ENCODE measurements around the gene GPX1. TPM values are rescaled to one million over a fixed set of nuclear protein-coding genes. Genes with fewer than 3 reads are reported as not detected.
"Not testable (repeated sequence)": the region's sequence is repeated elsewhere in the genome, so short reads cannot be mapped to it uniquely, and the experiment has no call there.

GPX1 gene
- 89.0 and 127 TPM in 2 replicates for total RNA-seq (2014; rRNA removed; shearing (Covaris generic); ENCODE audit: low replicate concordance)

GRCh38 chr3:49358217-49358883 lies at the start of gene GPX1:
Gene GPX1, minus strand, starts transcription at chr3:49358353. Its CDS starts 75 bp downstream, at chr3:49358278.
- peak within 1 kb of the TSS; percentile 67 for H3K4me2 ChIP-seq (ENCODE audit: low read depth, low read length, poor library complexity, severe bottlenecking)
- H3K9ac ChIP-seq (ENCODE audit: low read length), result peak within 1 kb of the TSS; percentile 76
- H3K36me3 ChIP-seq (ENCODE audit: insufficient read depth, low read length), result peaks cover 17% of the 10 kb centered on the region
- H3K4me3 ChIP-seq (ENCODE audit: low read length), result peak within 1 kb of the TSS; percentile 70
- no peaks in the 10 kb centered on the region for H3K9me2 ChIP-seq (replicated peaks; ENCODE audit: insufficient read depth, low read length)
- H3K4me1 ChIP-seq (ENCODE audit: low read length), result peaks cover 24% of the 10 kb centered on the region
- peaks cover 15% of the 10 kb centered on the region for H3K79me2 ChIP-seq (ENCODE audit: low read length)
- no peaks in the 10 kb centered on the region for H3K27me3 ChIP-seq (ENCODE audit: low read length)
- DNase-seq, result peak; percentile 96
- H3K27ac ChIP-seq (ENCODE audit: low read length), result peak within 1 kb of the TSS; percentile 67
- no peaks in the 10 kb centered on the region for H3K9me3 ChIP-seq (ENCODE audit: low read length)
- no peak within 1 kb of the TSS; the same call in 1 of the 2 replicates for H2AFZ ChIP-seq (ENCODE audit: low read length)
- H4K20me1 ChIP-seq (ENCODE audit: insufficient read depth, low read depth, low read length), result no peaks in the 10 kb centered on the region

- Histone ChIP-seq H3K79me2 (ENCODE audit: low read length) (peaks cover 98% of the 10 kb centered on the region), H4K20me1 (ENCODE audit: insufficient read depth, low read depth, low read length) (peaks cover 58% of the 10 kb centered on the region), H3K4me2 (ENCODE audit: low read depth, low read length, poor library complexity, severe bottlenecking) (no peak overlapping the region), H3K27me3 (ENCODE audit: low read length) (no peaks in the 10 kb centered on the region), H3K27ac (ENCODE audit: low read length) (no peak overlapping the region), H3K36me3 (ENCODE audit: insufficient read depth, low read length) (peaks cover 20% of the 10 kb centered on the region), H3K9me2 (replicated peaks; ENCODE audit: insufficient read depth, low read length) (no peaks in the 10 kb centered on the region), H3K4me1 (ENCODE audit: low read length) (peaks cover 14% of the 10 kb centered on the region), H3K4me3 (ENCODE audit: low read length) (no peak overlapping the region), H3K9ac (ENCODE audit: low read length) (no peak overlapping the region), H2AFZ (ENCODE audit: low read length) (no peak overlapping the region), H3K9me3 (ENCODE audit: low read length) (no peaks in the 10 kb centered on the region)
- DNase-seq, result no peak
Observed at GRCh38 chr3:49406571-49407565, 48.7 kb upstream of the GPX1 start.

- peaks cover 63% of the 10 kb centered on the region for H4K20me1 ChIP-seq (ENCODE audit: insufficient read depth, low read depth, low read length)
- H3K4me1 ChIP-seq (ENCODE audit: low read length), result peaks cover 19% of the 10 kb centered on the region
Observed at GRCh38 chr3:49405570-49405969, 47.4 kb upstream of the GPX1 start.

GRCh38 chr3:49403891-49404290 lies 45.7 kb upstream of the GPX1 start:
- Histone ChIP-seq H3K79me2 (ENCODE audit: low read length) (peaks cover 98% of the 10 kb centered on the region), H3K27me3 (ENCODE audit: low read length) (no peaks in the 10 kb centered on the region), H3K4me2 (ENCODE audit: low read depth, low read length, poor library complexity, severe bottlenecking) (no peak overlapping the region), H4K20me1 (ENCODE audit: insufficient read depth, low read depth, low read length) (peaks cover 66% of the 10 kb centered on the region), H3K4me3 (ENCODE audit: low read length) (no peak overlapping the region), H3K9ac (ENCODE audit: low read length) (no peak overlapping the region), H3K4me1 (ENCODE audit: low read length) (peaks cover 7% of the 10 kb centered on the region), H3K36me3 (ENCODE audit: insufficient read depth, low read length) (peaks cover 27% of the 10 kb centered on the region), H3K9me2 (replicated peaks; ENCODE audit: insufficient read depth, low read length) (no peaks in the 10 kb centered on the region), H2AFZ (ENCODE audit: low read length) (no peak overlapping the region), H3K9me3 (ENCODE audit: low read length) (no peaks in the 10 kb centered on the region), H3K27ac (ENCODE audit: low read length) (no peak overlapping the region)
- no peak for DNase-seq

More at GRCh38 chr3:49405570-49405969, 47.4 kb upstream of the GPX1 start:
- DNase-seq; H3K9me3 ChIP-seq (ENCODE audit: low read length); H2AFZ ChIP-seq (ENCODE audit: low read length); H3K9ac ChIP-seq (ENCODE audit: low read length); H3K4me3 ChIP-seq (ENCODE audit: low read length); H3K9me2 ChIP-seq (replicated peaks; ENCODE audit: insufficient read depth, low read length); H3K27ac ChIP-seq (ENCODE audit: low read length); H3K27me3 ChIP-seq (ENCODE audit: low read length); H3K4me2 ChIP-seq (ENCODE audit: low read depth, low read length, poor library complexity, severe bottlenecking): not testable (repeated sequence)
- H3K79me2 ChIP-seq (ENCODE audit: low read length), result peaks cover 98% of the 10 kb centered on the region
- H3K36me3 ChIP-seq (ENCODE audit: insufficient read depth, low read length), result peaks cover 23% of the 10 kb centered on the region

GRCh38 chr3:49401766-49402165 lies 43.6 kb upstream of the GPX1 start:
- H3K4me1 ChIP-seq (ENCODE audit: low read length), result peaks cover 9% of the 10 kb centered on the region
- no peak overlapping the region for H3K9ac ChIP-seq (ENCODE audit: low read length)
- no peaks in the 10 kb centered on the region for H3K9me3 ChIP-seq (ENCODE audit: low read length)
- no peak overlapping the region for H2AFZ ChIP-seq (ENCODE audit: low read length)
- H4K20me1 ChIP-seq (ENCODE audit: insufficient read depth, low read depth, low read length), result peaks cover 63% of the 10 kb centered on the region
- H3K79me2 ChIP-seq (ENCODE audit: low read length), result peaks cover 98% of the 10 kb centered on the region
- no peaks in the 10 kb centered on the region for H3K27me3 ChIP-seq (ENCODE audit: low read length)
- no peak for DNase-seq
- H3K36me3 ChIP-seq (ENCODE audit: insufficient read depth, low read length), result peaks cover 27% of the 10 kb centered on the region
- no peak overlapping the region for H3K27ac ChIP-seq (ENCODE audit: low read length)
- H3K4me2 ChIP-seq (ENCODE audit: low read depth, low read length, poor library complexity, severe bottlenecking), result no peak overlapping the region
- H3K4me3 ChIP-seq (ENCODE audit: low read length), result no peak overlapping the region
- no peaks in the 10 kb centered on the region for H3K9me2 ChIP-seq (replicated peaks; ENCODE audit: insufficient read depth, low read length)

GRCh38 chr3:49399461-49399860 lies 41.3 kb upstream of the GPX1 start:
- H3K27me3 ChIP-seq (ENCODE audit: low read length), result no peaks in the 10 kb centered on the region
- peaks cover 98% of the 10 kb centered on the region for H3K79me2 ChIP-seq (ENCODE audit: low read length)
- H3K9ac ChIP-seq (ENCODE audit: low read length), result no peak overlapping the region
- peaks cover 9% of the 10 kb centered on the region for H3K4me1 ChIP-seq (ENCODE audit: low read length)
- H3K36me3 ChIP-seq (ENCODE audit: insufficient read depth, low read length), result peaks cover 19% of the 10 kb centered on the region
- no peak overlapping the region for H3K27ac ChIP-seq (ENCODE audit: low read length)
- H3K4me2 ChIP-seq (ENCODE audit: low read depth, low read length, poor library complexity, severe bottlenecking), result no peak overlapping the region
- no peaks in the 10 kb centered on the region for H3K9me3 ChIP-seq (ENCODE audit: low read length)
- H2AFZ ChIP-seq (ENCODE audit: low read length), result no peak overlapping the region
- DNase-seq, result no peak
- H3K4me3 ChIP-seq (ENCODE audit: low read length), result no peak overlapping the region
- H3K9me2 ChIP-seq (replicated peaks; ENCODE audit: insufficient read depth, low read length), result no peaks in the 10 kb centered on the region
- peaks cover 66% of the 10 kb centered on the region for H4K20me1 ChIP-seq (ENCODE audit: insufficient read depth, low read depth, low read length)

- Histone ChIP-seq H3K79me2 (ENCODE audit: low read length) (peaks cover 95% of the 10 kb centered on the region), H3K9me3 (ENCODE audit: low read length) (no peaks in the 10 kb centered on the region), H3K4me2 (ENCODE audit: low read depth, low read length, poor library complexity, severe bottlenecking) (no peak overlapping the region), H3K4me3 (ENCODE audit: low read length) (no peak overlapping the region), H2AFZ (ENCODE audit: low read length) (no peak overlapping the region), H3K36me3 (ENCODE audit: insufficient read depth, low read length) (peaks cover 9% of the 10 kb centered on the region; the same call in 1 of the 2 replicates), H3K9me2 (replicated peaks; ENCODE audit: insufficient read depth, low read length) (no peaks in the 10 kb centered on the region), H3K9ac (ENCODE audit: low read length) (no peak overlapping the region), H3K27me3 (ENCODE audit: low read length) (no peaks in the 10 kb centered on the region), H3K4me1 (ENCODE audit: low read length) (peaks cover 9% of the 10 kb centered on the region), H3K27ac (ENCODE audit: low read length) (no peak overlapping the region), H4K20me1 (ENCODE audit: insufficient read depth, low read depth, low read length) (peaks cover 57% of the 10 kb centered on the region)
- peak; percentile 79 for DNase-seq
Observed at GRCh38 chr3:49397470-49397869, 39.3 kb upstream of the GPX1 start.

GRCh38 chr3:49391310-49391709 lies 33.2 kb upstream of the GPX1 start:
- peaks cover 94% of the 10 kb centered on the region for H3K79me2 ChIP-seq (ENCODE audit: low read length)
- H3K9me2 ChIP-seq (replicated peaks; ENCODE audit: insufficient read depth, low read length); H3K9ac ChIP-seq (ENCODE audit: low read length); H3K4me3 ChIP-seq (ENCODE audit: low read length); H3K4me1 ChIP-seq (ENCODE audit: low read length); H3K27me3 ChIP-seq (ENCODE audit: low read length); H3K9me3 ChIP-seq (ENCODE audit: low read length); H3K36me3 ChIP-seq (ENCODE audit: insufficient read depth, low read length); DNase-seq; H3K4me2 ChIP-seq (ENCODE audit: low read depth, low read length, poor library complexity, severe bottlenecking); H2AFZ ChIP-seq (ENCODE audit: low read length); H3K27ac ChIP-seq (ENCODE audit: low read length): not testable (repeated sequence)
- peaks cover 28% of the 10 kb centered on the region for H4K20me1 ChIP-seq (ENCODE audit: insufficient read depth, low read depth, low read length)

Measured in Karpas-422 (cell line).